H1 (cell line): ENCODE results near the gene MASP1. TPM values are rescaled to one million over a fixed set of nuclear protein-coding genes. Genes with fewer than 3 reads are reported as not detected.
A peak's percentile ranks its signal among the peaks of the same experiment; 100 is the strongest.

ENCODE experiments used
- CTCF ChIA-PET: fragments of 300-600 bp; sonication (Branson Sonifier 250); formaldehyde crosslinking; loops from one replicate; lab custom pipeline; 2021; ENCODE audit not compliant: partially characterized antibody; lab: Charles Lee
- POLR2A ChIA-PET: fragments of 300-600 bp; sonication (Branson Sonifier 250); formaldehyde crosslinking; loops from one replicate; lab custom pipeline; 2021; ENCODE audit warnings: inconsistent platforms; ENCODE audit not compliant: partially characterized antibody; lab: Charles Lee
- DNase-seq, 2 experiments: peaks; one replicate each; pipeline versions ENCODE4 v3.0.0 to v3.0.0-alpha.2; 2010 to 2022; ENCODE audit warnings: low spot score in 2 of 2, low read depth in 1 of 2, mixed read lengths in 1 of 2
- FAIRE-seq: peaks from 2 replicates; lab custom pipeline; 2011; peaks lifted over from hg19 to GRCh38; lab: Jason Lieb, UNC
- H2AFZ ChIP-seq: 2 replicates; pipeline ENCODE4 v1.8.1; 2012; ENCODE audit warnings: low read length, inconsistent platforms
- H2AK5ac ChIP-seq: 2 replicates; pipeline ENCODE4 v1.6.1; 2013; ENCODE audit warnings: low read depth, low read length
- H2BK120ac ChIP-seq: replicated peaks from 2 replicates; pipeline ENCODE3; 2013; ENCODE audit warnings: low read depth, low read length, inconsistent platforms
- H2BK12ac ChIP-seq: 2 replicates; pipeline ENCODE4 v1.6.1; 2013; ENCODE audit warnings: low read depth, low read length
- H2BK15ac ChIP-seq: 2 replicates; pipeline ENCODE4 v1.6.1; 2013; ENCODE audit warnings: low read length
- H2BK20ac ChIP-seq: 2 replicates; pipeline ENCODE4 v1.6.1; 2013; ENCODE audit warnings: low read length
- H2BK5ac ChIP-seq: 2 replicates; pipeline ENCODE4 v1.6.1; 2013; ENCODE audit warnings: low read depth, low read length
- H3K14ac ChIP-seq: 2 replicates; pipeline ENCODE4 v1.6.1; 2013; ENCODE audit warnings: inconsistent platforms; ENCODE audit not compliant: insufficient read length
- H3K18ac ChIP-seq: 2 replicates; pipeline ENCODE4 v1.6.1; 2013; ENCODE audit warnings: low read length; ENCODE audit errors: extremely low read depth
- H3K23ac ChIP-seq: 2 replicates; pipeline ENCODE4 v1.6.1; 2013; ENCODE audit warnings: inconsistent platforms; ENCODE audit not compliant: insufficient read length
- H3K23me2 ChIP-seq: 2 replicates; pipeline ENCODE4 v1.6.1; 2013; ENCODE audit warnings: low read depth, low read length
- H3K27ac ChIP-seq: 2 replicates; pipeline ENCODE4 v1.6.1; 2011; ENCODE audit warnings: low read depth, low read length, inconsistent platforms
- H3K27me3 ChIP-seq, 4 experiments: replicated peaks in 1 of 4; 1 replicate in 1 of 4; 2 replicates in 3 of 4; pipeline versions ENCODE4 v1.6.1 to v1.8.1; 2011 to 2013; ENCODE audit warnings: low read length in 3 of 4, mild to moderate bottlenecking in 3 of 4, inconsistent platforms in 2 of 4, mixed read lengths in 2 of 4, moderate library complexity in 1 of 4; ENCODE audit not compliant: control insufficient read depth in 3 of 4, insufficient read depth in 3 of 4; ENCODE audit errors: extremely low read depth in 1 of 4
- H3K36me3 ChIP-seq, 4 experiments: 2 replicates each; pipeline versions ENCODE4 v1.6.1 to v1.8.1; 2011 to 2013; ENCODE audit warnings: mild to moderate bottlenecking in 4 of 4, low read length in 3 of 4, moderate library complexity in 2 of 4, control low read depth in 1 of 4, inconsistent platforms in 1 of 4; ENCODE audit not compliant: insufficient read depth in 4 of 4, control insufficient read depth in 2 of 4
- H3K4ac ChIP-seq: replicated peaks from 2 replicates; pipeline ENCODE3; 2013; ENCODE audit warnings: low read length, low read depth, mixed read lengths, inconsistent platforms; ENCODE audit not compliant: insufficient read length
- H3K4me1 ChIP-seq, 4 experiments: replicated peaks in 1 of 4; 1 replicate in 1 of 4; 2 replicates in 3 of 4; pipeline versions ENCODE4 v1.6.1 to v1.8.1; 2011 to 2013; ENCODE audit warnings: low read length in 3 of 4, inconsistent platforms in 2 of 4, mixed read lengths in 1 of 4; ENCODE audit not compliant: insufficient read depth in 4 of 4, control insufficient read depth in 3 of 4
- H3K4me2 ChIP-seq, 2 experiments: 2 replicates each; pipeline versions ENCODE4 v1.6.1 to v1.8.1; 2011 to 2013; ENCODE audit warnings: low read depth in 2 of 2, low read length in 2 of 2, control low read depth in 1 of 2, inconsistent platforms in 1 of 2, mild to moderate bottlenecking in 1 of 2; ENCODE audit not compliant: insufficient read depth in 1 of 2
- H3K4me3 ChIP-seq, 4 experiments: fragments of 200-600, 300-600 bp in 1 of 4; sonication (generic), shearing (Covaris generic), sonication (Bioruptor Twin) in 1 of 4; 2 replicates each; pipeline versions ENCODE4 v1.5.1 to v1.8.1; 2011 to 2016; ENCODE audit warnings: low read length in 4 of 4, low read depth in 3 of 4, control low read depth in 2 of 4, inconsistent platforms in 2 of 4, mild to moderate bottlenecking in 2 of 4, mixed read lengths in 1 of 4, moderate library complexity in 1 of 4; ENCODE audit not compliant: insufficient read depth in 2 of 4; ENCODE audit errors: extremely low read depth in 1 of 4
- H3K56ac ChIP-seq: replicated peaks from 2 replicates; pipeline ENCODE3; 2013; ENCODE audit warnings: low read depth, mild to moderate bottlenecking, mixed read lengths, low read length, inconsistent platforms; ENCODE audit not compliant: insufficient read length
- H3K79me1 ChIP-seq: 2 replicates; pipeline ENCODE4 v1.6.1; 2013; ENCODE audit warnings: low read depth, low read length, control low read depth
- H3K79me2 ChIP-seq, 2 experiments: 2 replicates each; pipeline versions ENCODE4 v1.6.1 to v1.8.1; 2012 to 2013; ENCODE audit warnings: low read length in 2 of 2, mild to moderate bottlenecking in 2 of 2, inconsistent platforms in 1 of 2; ENCODE audit not compliant: insufficient read depth in 2 of 2, control insufficient read depth in 1 of 2
- H3K9ac ChIP-seq, 4 experiments: replicated peaks in 1 of 4; 1 replicate in 1 of 4; 2 replicates in 3 of 4; pipeline versions ENCODE4 v1.6.1 to v1.8.1; 2011 to 2013; ENCODE audit warnings: low read depth in 3 of 4, low read length in 3 of 4, control low read depth in 2 of 4, mild to moderate bottlenecking in 2 of 4, moderate library complexity in 2 of 4, inconsistent platforms in 1 of 4; ENCODE audit errors: extremely low read depth in 1 of 4
- H3K9me3 ChIP-seq, 2 experiments: 2 replicates each; pipeline versions ENCODE4 v1.6.1 to v1.8.1; 2012 to 2013; ENCODE audit warnings: mild to moderate bottlenecking in 2 of 2, moderate library complexity in 2 of 2, control low read depth in 1 of 2, inconsistent platforms in 1 of 2, low read depth in 1 of 2, low read length in 1 of 2, mixed read lengths in 1 of 2; ENCODE audit not compliant: insufficient read depth in 2 of 2
- H4K20me1 ChIP-seq, 2 experiments: replicated peaks in 1 of 2; 2 replicates each; pipeline versions ENCODE3 to v1.8.1; 2011 to 2013; ENCODE audit warnings: inconsistent platforms in 2 of 2, low read length in 2 of 2, mild to moderate bottlenecking in 1 of 2; ENCODE audit not compliant: insufficient read depth in 2 of 2, control insufficient read depth in 1 of 2
- H4K5ac ChIP-seq: 2 replicates; pipeline ENCODE4 v1.6.1; 2013; ENCODE audit warnings: low read length, low read depth, mixed read lengths, inconsistent platforms; ENCODE audit not compliant: insufficient read length
- H4K8ac ChIP-seq: 2 replicates; pipeline ENCODE4 v1.8.0; 2013; ENCODE audit warnings: mild to moderate bottlenecking, moderate library complexity, low read length, inconsistent platforms; ENCODE audit not compliant: insufficient read depth; ENCODE audit errors: extremely low read depth
- H4K91ac ChIP-seq: replicated peaks from 2 replicates; pipeline ENCODE3; 2013; ENCODE audit warnings: low read length, mixed read lengths, inconsistent platforms; ENCODE audit not compliant: insufficient read length
- CHD2 ChIP-seq: IDR thresholded peaks from 2 replicates; pipeline ENCODE4 v1.6.1; 2012; ENCODE audit warnings: low read length, improper control_type of control experiment
- CTBP2 ChIP-seq: IDR thresholded peaks from 2 replicates; pipeline ENCODE4 v1.7.0; 2011; ENCODE audit warnings: borderline replicate concordance, mild to moderate bottlenecking, moderate library complexity, mixed read lengths, low read length; ENCODE audit not compliant: insufficient read depth, insufficient read length
- RAD21 ChIP-seq, 2 experiments: IDR thresholded peaks in 1 of 2; conservative IDR thresholded peaks in 1 of 2; 2 replicates each; pipeline ENCODE4 v1.6.1; 2011; ENCODE audit warnings: low read depth in 2 of 2, low read length in 2 of 2, improper control_type of control experiment in 1 of 2, inconsistent platforms in 1 of 2, mild to moderate bottlenecking in 1 of 2, moderate library complexity in 1 of 2
- WGBS, 2 experiments: shearing (Covaris generic) in 1 of 2; methylation state at CpG; one replicate each; pipeline versions ENCODE4 v1.1.6 to v1.1.7; 2013 to 2015; ENCODE audit warnings: low lambda C conversion rate in 2 of 2, mixed read lengths in 2 of 2, inconsistent platforms in 1 of 2, low coverage in 1 of 2, missing lambda C conversion rate in 1 of 2; ENCODE audit not compliant: insufficient replicate concordance in 2 of 2, insufficient coverage in 1 of 2, insufficient read length in 1 of 2; ENCODE audit errors: extremely low coverage in 1 of 2, missing lambda C conversion rate in 1 of 2; 5-methylcytosine and 5-hydroxymethylcytosine counted together
- polyA plus RNA-seq, 7 experiments: library from polyadenylated mRNA; depleted of rRNA in 3 of 7; stranded (reverse) in 5 of 7; unstranded in 2 of 7; fragments of >200 nt in 5 of 7; fragments of 200-250 nt in 2 of 7; gene quantifications; 1 replicate in 5 of 7; 2 replicates in 1 of 7; 4 replicates in 1 of 7; pipeline versions ENCODE4 v1.2.1 to v1.2.3, GENCODE V29; 2011 to 2013; ENCODE audit warnings: missing spikeins in 2 of 7, mixed read lengths in 2 of 7
- total RNA-seq: library from RNA; stranded (reverse); fragmentation: NEBNext Ultra II Directional; extraction: Animal tissue kit (Norgen Biotek cat#: 25700); gene quantifications from 2 replicates; pipeline ENCODE4 v1.2.1, GENCODE V29; 2021
- TF ChIP-seq, protein P1 (sequence below), 3 experiments: IDR thresholded peaks; 1 replicate in 2 of 3; 2 replicates in 1 of 3; pipeline versions ENCODE4 v1.5.1 to v1.6.1; 2011; ENCODE audit warnings: low read length in 3 of 3, mild to moderate bottlenecking in 3 of 3, inconsistent platforms in 2 of 3, low read depth in 1 of 3, moderate library complexity in 1 of 3; ENCODE audit not compliant: insufficient read depth in 1 of 3; ENCODE audit errors: control extremely low read depth in 1 of 3

MASP1 gene
- total and polyA plus RNA-seq, 2 of the 8 experiments (the other 6 are each of a cell fraction or from before 2014, with no cell fraction given), result 2.7 to 3.5 TPM

DNA sequence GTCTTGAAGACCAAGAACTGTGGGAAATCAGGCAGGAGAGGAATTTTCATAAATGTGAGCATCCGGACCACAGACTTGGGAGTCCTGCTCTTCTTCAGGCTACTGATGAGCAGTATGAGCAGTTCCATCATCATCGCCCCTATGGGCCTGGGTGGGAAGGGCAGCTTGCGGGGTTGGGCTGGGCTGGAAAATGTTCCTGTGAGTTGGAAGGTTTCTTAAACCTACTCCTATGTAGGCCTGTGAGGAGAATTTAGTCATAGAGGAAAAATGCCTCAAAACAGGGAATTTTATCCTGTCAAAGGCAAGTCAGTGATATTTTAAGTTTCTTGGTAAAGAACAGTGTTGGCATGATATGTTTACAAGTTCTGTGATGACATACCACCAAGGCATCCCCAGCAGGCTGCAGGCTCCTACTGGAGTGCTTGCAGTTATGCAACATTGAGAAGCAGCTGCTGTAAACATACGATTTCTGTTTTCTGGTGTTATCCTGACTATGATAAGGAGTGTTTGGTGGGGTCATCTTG, 10.3 kb downstream of the MASP1 start:
- CTCF ChIA-PET, result interaction anchor here (0.6 to 6.6 kb wide), 7 partner anchors 15 to 117 kb away, joined by 3 to 49 read pairs (median 3); no protein-coding TSS in a partner anchor
- H3K56ac ChIP-seq, result no peak overlapping the region

More for the DNA sequence above, 10.3 kb downstream of the MASP1 start:
- POLR2A ChIA-PET, result interaction anchor here (1.8 kb wide), 1 partner anchor 15 kb away, joined by 5 read pairs; no protein-coding TSS in a partner anchor
- Histone ChIP-seq H4K20me1 (no peaks in the 10 kb centered on the region), H2BK120ac (no peak overlapping the region), H3K27me3 (no peaks in the 10 kb centered on the region), H3K23ac (no peak overlapping the region), H3K79me2 (no peaks in the 10 kb centered on the region), H4K8ac (no peak overlapping the region), H3K23me2 (no peaks in the 10 kb centered on the region), H3K4me1 (peaks cover 0 to 4% (median 0%) of the 10 kb centered on the region in 4 experiments; a peak in 1 of 7 replicates), H3K36me3 (no peaks in the 10 kb centered on the region; a peak in 1 of 8 replicates), H2BK15ac (no peak overlapping the region), H2AFZ (no peak overlapping the region), H3K4me2 (no peak overlapping the region), H3K14ac (no peak overlapping the region), H2AK5ac (no peak overlapping the region), H3K9ac (no peak overlapping the region), H3K79me1 (no peaks in the 10 kb centered on the region), H4K5ac (no peak overlapping the region), H3K27ac (no peak overlapping the region), H2BK12ac (no peak overlapping the region), H3K18ac (no peak overlapping the region), H3K9me3 (no peaks in the 10 kb centered on the region), H4K91ac (no peak overlapping the region), H3K4ac (no peak overlapping the region), H2BK20ac (peak overlapping the region; percentile 5; the same call in 1 of the 2 replicates), H2BK5ac (no peak overlapping the region), H3K4me3 (no peak overlapping the region)
- TF ChIP-seq RAD21 (IDR thresholded peaks at IDR 0.05 in 1 of 2, conservative IDR thresholded peaks at IDR 0.05 in 1 of 2; ENCODE audit: low read depth in 2 of 2, low read length in 2 of 2) (peak; percentile 9 to 25; a peak in 1 of 4 replicates), CHD2 (no peak), CTBP2 (no peak)
- TF ChIP-seq, protein P1, sequence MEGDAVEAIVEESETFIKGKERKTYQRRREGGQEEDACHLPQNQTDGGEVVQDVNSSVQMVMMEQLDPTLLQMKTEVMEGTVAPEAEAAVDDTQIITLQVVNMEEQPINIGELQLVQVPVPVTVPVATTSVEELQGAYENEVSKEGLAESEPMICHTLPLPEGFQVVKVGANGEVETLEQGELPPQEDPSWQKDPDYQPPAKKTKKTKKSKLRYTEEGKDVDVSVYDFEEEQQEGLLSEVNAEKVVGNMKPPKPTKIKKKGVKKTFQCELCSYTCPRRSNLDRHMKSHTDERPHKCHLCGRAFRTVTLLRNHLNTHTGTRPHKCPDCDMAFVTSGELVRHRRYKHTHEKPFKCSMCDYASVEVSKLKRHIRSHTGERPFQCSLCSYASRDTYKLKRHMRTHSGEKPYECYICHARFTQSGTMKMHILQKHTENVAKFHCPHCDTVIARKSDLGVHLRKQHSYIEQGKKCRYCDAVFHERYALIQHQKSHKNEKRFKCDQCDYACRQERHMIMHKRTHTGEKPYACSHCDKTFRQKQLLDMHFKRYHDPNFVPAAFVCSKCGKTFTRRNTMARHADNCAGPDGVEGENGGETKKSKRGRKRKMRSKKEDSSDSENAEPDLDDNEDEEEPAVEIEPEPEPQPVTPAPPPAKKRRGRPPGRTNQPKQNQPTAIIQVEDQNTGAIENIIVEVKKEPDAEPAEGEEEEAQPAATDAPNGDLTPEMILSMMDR (IDR thresholded peaks at IDR 0.05; ENCODE audit: control extremely low read depth in 1 of 3, insufficient read depth in 1 of 3, low read depth in 1 of 3, low read length in 3 of 3), result peak; percentile 16 to 59 (median 54); a peak in 3 of 4 replicates
- FAIRE-seq (no peak), DNase-seq (no peak)
- 83% methylated on average over 4 of the region's 4 CpGs; no CpG with 5 or more reads in 1 of the 2 experiments for WGBS, 2 experiments
